Adrenal gland (tissue), 12 donors: ENCODE data around the gene MBLAC1. TPM values are rescaled to one million over a fixed set of nuclear protein-coding genes. Genes with fewer than 3 reads are reported as not detected.

Experiments
- DNase-seq, 7 donors: peaks; one replicate each; pipeline ENCODE4 v3.0.0-alpha.2; 2019 to 2020
- H3K27ac ChIP-seq, 5 donors: fragments of 200-600 bp; sonication (generic) in 4 of 5; 1 replicate in 3 of 5; 2 replicates in 2 of 5; pipeline versions ENCODE4 v1.5.1 to v1.8.0; 2016 to 2020; ENCODE audit warnings: mild to moderate bottlenecking in 1 of 5
- H3K27me3 ChIP-seq: fragments of 200-600 bp; 2 replicates; pipeline ENCODE4 v1.8.0; 2021
- H3K36me3 ChIP-seq, 2 donors: fragments of 200-600 bp; replicated peaks in 1 of 2; 1 replicate in 1 of 2; 2 replicates in 1 of 2; pipeline versions ENCODE4 v1.5.1 to v1.8.0; 2018 to 2022
- H3K4me1 ChIP-seq, 2 donors: fragments of 200-600 bp; replicated peaks in 1 of 2; 1 replicate in 1 of 2; 2 replicates in 1 of 2; pipeline versions ENCODE4 v1.5.1 to v1.8.0; 2018 to 2021
- H3K4me3 ChIP-seq, 4 donors: fragments of 200-600 bp; sonication (generic) in 3 of 4; one replicate each; pipeline ENCODE4 v1.5.1; 2016 to 2018
- H3K9me3 ChIP-seq, 3 donors: fragments of 200-600 bp; sonication (generic) in 1 of 3; replicated peaks in 1 of 3; 1 replicate in 2 of 3; 2 replicates in 1 of 3; pipeline versions ENCODE4 v1.5.1 to v1.8.0; 2016 to 2021
- CTCF ChIP-seq, 6 experiments: fragments of 450-650 bp in 4 of 6; fragments of 200-600 bp in 2 of 6; sonication (generic) in 1 of 6; IDR thresholded peaks; 1 replicate in 5 of 6; 2 replicates in 1 of 6; pipeline versions ENCODE4 v1.5.1 to v1.8.0; 2016 to 2021; ENCODE audit warnings: antibody characterized with exemption in 6 of 6, mild to moderate bottlenecking in 2 of 6, moderate library complexity in 1 of 6
- POLR2A ChIP-seq, 2 donors: fragments of 450-650 bp; IDR thresholded peaks; one replicate each; pipeline ENCODE4 v1.6.1; 2017; ENCODE audit warnings: antibody characterized with exemption in 2 of 2, mild to moderate bottlenecking in 2 of 2, moderate library complexity in 1 of 2
- WGBS, 4 donors: extraction: QIAGEN DNeasy Blood & Tissue Kit in 2 of 4; methylation state at CpG; one replicate each; pipeline versions ENCODE4 v1.1.5 to v1.1.7; 2013 to 2017; 5-methylcytosine and 5-hydroxymethylcytosine counted together
- intact Hi-C, 2 donors: fragments of 100-400 bp; cut with DNase I; formaldehyde crosslinking; loops; one replicate each; pipeline versions ENCODE4 v1.14.1 to v1.15.0; 2022 to 2023
- polyA plus RNA-seq, 3 donors: library from polyadenylated mRNA; stranded (reverse); fragments of 200-250 nt in 2 of 3; fragments of 350-450 nt in 1 of 3; fragmentation: Illumina TruSeq in 1 of 3; extraction: RNeasy Lipid Tissue Mini Kit (QIAGEN cat#74804) in 1 of 3; gene quantifications; one replicate each; pipeline ENCODE4 v1.2.3, GENCODE V29; 2013 to 2014
- total RNA-seq, 9 donors: library from RNA; depleted of rRNA in 4 of 9; stranded (reverse); fragments of >200 nt in 4 of 9; fragments of 120-200 nt in 1 of 9; fragmentation: NEBNext Ultra II Directional in 1 of 9; extraction: Animal tissue kit (Norgen Biotek cat#: 25700) in 1 of 9; gene quantifications; one replicate each; pipeline versions ENCODE4 v1.1.0 to v1.2.4, GENCODE V29; 2013 to 2023
- donor health status: healthy with polysubstance abuse.
- donor health status: Bipolar disorder and iron deficiency.
- donor health status: DM: yes; HTN: yes; CAD: no.
- donor health status: DM: no; HTN: no; CAD: no.
- donor health status: DM: no; HTN: no; CAD: no.
- donor health status: DM: yes; HTN: yes; CAD: no.

MBLAC1 gene
- total and polyA plus RNA-seq, 12 donors, result 0.38 to 7.0 (median 3.4) TPM

GRCh38 chr7:100148559-100149328, 22.0 kb downstream of the MBLAC1 start, which contains the start of gene LAMTOR4:
LAMTOR4 (plus strand) TSS chr7:100148918; CDS start chr7:100148973, 55 bp downstream.
- peak; percentile 98 to 100 (median 99) for DNase-seq
- peak within 1 kb of the TSS in 4 of 5 donors; percentile 20 to 86 (median 64) for H3K27ac ChIP-seq
- peak within 1 kb of the TSS; percentile 73 to 84 (median 78) for H3K4me3 ChIP-seq
- peaks cover 0 to 16% of the 10 kb centered on the region in 2 donors for H3K4me1 ChIP-seq
- no peaks in the 10 kb centered on the region for H3K9me3 ChIP-seq
- peak; percentile 33 to 71 for TF ChIP-seq POLR2A (IDR thresholded peaks at IDR 0.05)
- TF ChIP-seq CTCF (IDR thresholded peaks at IDR 0.05), result peak in 1 of 6 experiments; percentile 16
- H3K27me3 ChIP-seq, result no peaks in the 10 kb centered on the region
- WGBS, 4 donors, result 0 to 1% (median 0%) methylated on average over 28 to 46 of the region's 46 CpGs
- H3K36me3 ChIP-seq, result peaks cover 0 to 7% of the 10 kb centered on the region in 2 donors
- intact Hi-C loops, result no loop called here

DNA sequence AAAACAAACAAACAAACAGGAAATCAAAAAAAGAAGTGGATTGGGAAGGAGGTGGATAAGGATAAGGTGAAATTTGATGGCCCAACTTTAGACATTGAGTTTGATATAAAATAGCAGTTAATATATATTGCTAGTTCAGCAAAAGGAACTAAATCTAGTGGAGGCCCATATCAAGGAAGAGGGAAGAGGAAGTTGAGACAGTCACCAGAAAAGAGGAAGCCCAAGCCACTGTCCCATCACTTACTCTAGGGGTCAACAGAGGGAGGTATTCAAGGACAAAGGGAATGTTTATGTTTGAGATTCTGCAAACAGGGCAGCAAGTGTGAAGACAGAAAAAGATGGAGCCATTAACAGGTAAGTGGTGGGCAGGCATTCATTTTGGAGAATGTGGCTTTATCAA, 25.6 kb downstream of the MBLAC1 start:
- peaks cover 0 to 36% of the 10 kb centered on the region in 2 donors for H3K36me3 ChIP-seq
- no peaks in the 10 kb centered on the region for H3K9me3 ChIP-seq
- TF ChIP-seq CTCF (IDR thresholded peaks at IDR 0.05) (no peak), POLR2A (IDR thresholded peaks at IDR 0.05) (no peak)
- H3K4me3 ChIP-seq, result no peak overlapping the region
- intact Hi-C loops, result loop anchor here in 1 of 2 donors (10.0 kb wide), 1 partner anchor 62 kb away; the partner anchor contains the start of gene PVRIG
- H3K27me3 ChIP-seq, result no peaks in the 10 kb centered on the region
- DNase-seq, result no peak
- peak overlapping the region in 1 of 5 donors; percentile 21 for H3K27ac ChIP-seq
- peaks cover under 1 to 22% of the 10 kb centered on the region in 2 donors for H3K4me1 ChIP-seq

GRCh38 chr7:100152937-100153666, 26.3 kb downstream of the MBLAC1 start:
- no peak overlapping the region for H3K4me3 ChIP-seq
- 89 to 93% (median 91%) methylated on average over 8 to 18 of the region's 18 CpGs for WGBS, 4 donors
- H3K36me3 ChIP-seq, result peaks cover 0 to 36% of the 10 kb centered on the region in 2 donors
- no peaks in the 10 kb centered on the region for H3K9me3 ChIP-seq
- intact Hi-C loops, result loop anchor here in 1 of 2 donors (10.0 kb wide), 1 partner anchor 62 kb away; the partner anchor contains the start of gene PVRIG
- DNase-seq, result no peak
- peaks cover 3 to 25% of the 10 kb centered on the region in 2 donors for H3K4me1 ChIP-seq
- no peaks in the 10 kb centered on the region for H3K27me3 ChIP-seq
- TF ChIP-seq CTCF (IDR thresholded peaks at IDR 0.05) (no peak), POLR2A (IDR thresholded peaks at IDR 0.05) (no peak)
- H3K27ac ChIP-seq, result no peak overlapping the region
